Right cardiac atrium (tissue), 5 donors: Measurements from ENCODE around the gene EPHB3. TPM values are rescaled to one million over a fixed set of nuclear protein-coding genes. Genes with fewer than 3 reads are reported as not detected.
A peak's percentile ranks its signal among the peaks of the same experiment; 100 is the strongest.

Experiments used
- ATAC-seq, 2 donors: fragments of 200-7000 bp; cut with Tn5 transposase; one replicate each; pipeline versions ENCODE4 v1.8.0 to v1.9.1; 2020; ENCODE audit warnings: moderate library complexity in 2 of 2, mild to moderate bottlenecking in 1 of 2
- DNase-seq, 3 donors: peaks; one replicate each; pipeline ENCODE4 v3.0.0-alpha.2; 2020
- H3K27ac ChIP-seq: one replicate; pipeline ENCODE4 v1.5.1; 2013; ENCODE audit warnings: mild to moderate bottlenecking, low read length, control low read depth, moderate library complexity
- H3K27me3 ChIP-seq: one replicate; pipeline ENCODE4 v1.6.1; 2013; ENCODE audit not compliant: control insufficient read depth, insufficient read depth
- H3K4me1 ChIP-seq: one replicate; pipeline ENCODE4 v1.6.1; 2013; ENCODE audit warnings: low read length; ENCODE audit not compliant: control insufficient read depth, insufficient read depth
- H3K4me3 ChIP-seq: one replicate; pipeline ENCODE4 v1.5.1; 2013; ENCODE audit warnings: low read length, control low read depth
- H3K9me3 ChIP-seq: one replicate; pipeline ENCODE4 v1.6.1; 2013; ENCODE audit warnings: low read length; ENCODE audit not compliant: control insufficient read depth
- WGBS: extraction: QIAGEN DNeasy Blood & Tissue Kit; methylation state at CpG from one replicate; pipeline ENCODE4 v1.1.7; 2013; 5-methylcytosine and 5-hydroxymethylcytosine counted together
- intact Hi-C, 4 donors: fragments of 100-400 bp; cut with DNase I; formaldehyde crosslinking; loops; one replicate each; pipeline versions ENCODE4 v1.11.0 to v1.14.0; 2022 to 2023
- polyA plus RNA-seq: library from polyadenylated mRNA; stranded (reverse); fragments of 200-250 nt; gene quantifications from one replicate; pipeline ENCODE4 v1.2.3, GENCODE V29; 2013
- total RNA-seq, 4 donors: library from RNA; stranded (reverse); fragmentation: NEBNext Ultra II Directional; extraction: Animal tissue kit (Norgen Biotek cat#: 25700); gene quantifications; one replicate each; pipeline ENCODE4 v1.2.1, GENCODE V29; 2021
- donor health status: healthy with polysubstance abuse.
- donor health status: DM: no; HTN: yes; CAD: no.
- donor health status: DM: no; HTN: no; CAD: no.
- donor health status: DM: no; HTN: yes; CAD: no; lungs with severe emphysema.
- donor health status: DM: yes; HTN: yes; CAD: no.

EPHB3 gene
- total and polyA plus RNA-seq, 5 donors: 0.52 to 3.4 (median 2.9) TPM

- intact Hi-C loops: no loop called here
- no peak overlapping the region for H3K27ac ChIP-seq
- ATAC-seq: no peak
- H3K9me3 ChIP-seq: no peaks in the 10 kb centered on the region
- H3K27me3 ChIP-seq: no peaks in the 10 kb centered on the region
- WGBS: 92% methylated on average over 33 of the region's 33 CpGs
- no peaks in the 10 kb centered on the region for H3K4me1 ChIP-seq
- H3K4me3 ChIP-seq: no peak overlapping the region
- DNase-seq: peak in 1 of 3 donors; percentile 52
These were observed 11.2 kb downstream of the EPHB3 start for GRCh38 chr3:184572633-184573270.

GRCh38 chr3:184574515-184575417 is 13.2 kb downstream of the EPHB3 start:
- no peaks in the 10 kb centered on the region for H3K27me3 ChIP-seq
- no peak overlapping the region for H3K27ac ChIP-seq
- DNase-seq (peak in 2 of 3 donors; percentile 4 to 24), ATAC-seq (no peak)
- no peak overlapping the region for H3K4me3 ChIP-seq
- H3K9me3 ChIP-seq: no peaks in the 10 kb centered on the region
- intact Hi-C loops: no loop called here
- no peaks in the 10 kb centered on the region for H3K4me1 ChIP-seq
- 65% methylated on average over 15 of the region's 15 CpGs for WGBS

GRCh38 chr3:184575701-184576100 is 14.1 kb downstream of the EPHB3 start:
- DNase-seq: no peak
- 94% methylated on average over 9 of the region's 9 CpGs for WGBS
- Histone ChIP-seq H3K9me3 (no peaks in the 10 kb centered on the region), H3K4me1 (no peaks in the 10 kb centered on the region), H3K27ac (no peak overlapping the region), H3K27me3 (no peaks in the 10 kb centered on the region), H3K4me3 (no peak overlapping the region)
- ATAC-seq: no peak
- intact Hi-C loops: no loop called here

- Histone ChIP-seq H3K27me3 (no peaks in the 10 kb centered on the region), H3K4me1 (no peaks in the 10 kb centered on the region), H3K4me3 (no peak overlapping the region), H3K27ac (no peak overlapping the region), H3K9me3 (no peaks in the 10 kb centered on the region)
- intact Hi-C loops: no loop called here
- DNase-seq (peak in 1 of 3 donors; percentile 28), ATAC-seq (no peak)
- 90% methylated on average over 25 of the region's 25 CpGs for WGBS
These were observed 15.1 kb downstream of the EPHB3 start for GRCh38 chr3:184576457-184577240.

GRCh38 chr3:184577546-184577945 is 16.0 kb downstream of the EPHB3 start:
- Histone ChIP-seq H3K27me3 (no peaks in the 10 kb centered on the region), H3K4me3 (no peak overlapping the region), H3K9me3 (no peaks in the 10 kb centered on the region), H3K4me1 (no peaks in the 10 kb centered on the region), H3K27ac (no peak overlapping the region)
- no peak for ATAC-seq
- intact Hi-C loops: no loop called here
- 89% methylated on average over 15 of the region's 15 CpGs for WGBS
- DNase-seq: peak in 1 of 3 donors; percentile 52

GRCh38 chr3:184578218-184578617 is 16.6 kb downstream of the EPHB3 start:
- no peak for ATAC-seq
- no peaks in the 10 kb centered on the region for H3K9me3 ChIP-seq
- H3K4me1 ChIP-seq: no peaks in the 10 kb centered on the region
- intact Hi-C loops: no loop called here
- no peak overlapping the region for H3K27ac ChIP-seq
- H3K4me3 ChIP-seq: no peak overlapping the region
- 81% methylated on average over 7 of the region's 7 CpGs for WGBS
- peak in 1 of 3 donors; percentile 37 for DNase-seq
- H3K27me3 ChIP-seq: no peaks in the 10 kb centered on the region

GRCh38 chr3:184578822-184579221 is 17.2 kb downstream of the EPHB3 start:
- Histone ChIP-seq H3K9me3 (no peaks in the 10 kb centered on the region), H3K4me3 (no peak overlapping the region), H3K27ac (no peak overlapping the region), H3K27me3 (no peaks in the 10 kb centered on the region), H3K4me1 (no peaks in the 10 kb centered on the region)
- intact Hi-C loops: no loop called here
- WGBS: 76% methylated on average over 7 of the region's 7 CpGs
- DNase-seq (no peak), ATAC-seq (no peak)

- H3K9me3 ChIP-seq: no peaks in the 10 kb centered on the region
- intact Hi-C loops: no loop called here
- H3K27ac ChIP-seq: no peak overlapping the region
- no peaks in the 10 kb centered on the region for H3K27me3 ChIP-seq
- DNase-seq (peak; percentile 20 to 54 (median 40)), ATAC-seq (no peak)
- no peaks in the 10 kb centered on the region for H3K4me1 ChIP-seq
- WGBS: 89% methylated on average over 22 of the region's 22 CpGs
- H3K4me3 ChIP-seq: no peak overlapping the region
These were observed 17.9 kb downstream of the EPHB3 start for GRCh38 chr3:184579513-184579912.

GRCh38 chr3:184580376-184580775 is 18.8 kb downstream of the EPHB3 start:
- H3K4me1 ChIP-seq: no peaks in the 10 kb centered on the region
- H3K27ac ChIP-seq: no peak overlapping the region
- DNase-seq (peak; percentile 14 to 47 (median 34)), ATAC-seq (no peak)
- no peaks in the 10 kb centered on the region for H3K27me3 ChIP-seq
- no peak overlapping the region for H3K4me3 ChIP-seq
- intact Hi-C loops: loop anchor here in 1 of 4 donors (10.0 kb wide), 1 partner anchor 134 kb away; the partner anchor contains the start of gene MAGEF1
- H3K9me3 ChIP-seq: no peaks in the 10 kb centered on the region
- WGBS: 89% methylated on average over 16 of the region's 16 CpGs

- intact Hi-C loops: loop anchor here in 1 of 4 donors (10.0 kb wide), 1 partner anchor 133 kb away; the partner anchor contains the start of gene MAGEF1
- ATAC-seq: no peak
These were observed 19.8 kb downstream of the EPHB3 start for GRCh38 chr3:184581331-184581855.

More at GRCh38 chr3:184581331-184581855, 19.8 kb downstream of the EPHB3 start:
- WGBS: 66% methylated on average over 15 of the region's 15 CpGs
- H3K27ac ChIP-seq: no peak overlapping the region
- no peak overlapping the region for H3K4me3 ChIP-seq
- no peaks in the 10 kb centered on the region for H3K4me1 ChIP-seq
- no peaks in the 10 kb centered on the region for H3K9me3 ChIP-seq
- H3K27me3 ChIP-seq: no peaks in the 10 kb centered on the region
- DNase-seq: peak in 2 of 3 donors; percentile 48 to 67
